ENCODE measurements around the gene NFE2L2.

DNA sequence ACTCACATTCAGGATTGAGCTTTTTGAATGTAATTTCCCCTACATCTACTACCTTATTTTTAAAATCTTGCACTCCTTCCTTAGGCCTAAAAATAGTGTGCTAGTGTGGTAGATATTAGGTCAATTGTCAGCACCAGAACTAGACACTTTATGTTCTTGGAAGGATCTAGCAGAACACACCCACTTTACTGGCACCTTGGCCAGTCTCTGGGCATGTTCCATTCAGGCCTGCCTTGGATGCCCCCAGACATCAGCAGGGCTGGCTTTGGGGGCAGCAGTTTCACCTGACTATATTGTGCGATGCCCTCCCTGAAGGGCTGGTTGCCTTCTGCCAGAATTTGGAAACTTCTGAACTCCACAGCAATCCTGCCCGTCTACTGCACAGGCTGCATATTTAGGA, 15.3 kb upstream of the NFE2L2 start:
- no peak for TF ChIP-seq CTCF (conservative IDR thresholded peaks at IDR 0.05 in 1 of 2, IDR thresholded peaks at IDR 0.05 in 1 of 2; ENCODE audit: low read depth in 1 of 2, low read length in 2 of 2)
- no peak for TF ChIP-seq EZH2 (IDR thresholded peaks at IDR 0.05; ENCODE audit: low read length, missing control alignments)

Data from fibroblast of lung (primary cell).